NOMO-1 treated with dmso at 0.1 percent for 144 hours (cell line): ENCODE results near the gene PCSK2.

Source experiments
- DNase-seq: peaks from one replicate; lab custom pipeline; 2025; ENCODE audit not compliant: unreplicated experiment; lab: John Stamatoyannopoulos, UW

Gene PCSK2

GRCh38 chr20:17327185-17328148 lies 100.6 kb downstream of the PCSK2 start:
- no peak for DNase-seq

DNA sequence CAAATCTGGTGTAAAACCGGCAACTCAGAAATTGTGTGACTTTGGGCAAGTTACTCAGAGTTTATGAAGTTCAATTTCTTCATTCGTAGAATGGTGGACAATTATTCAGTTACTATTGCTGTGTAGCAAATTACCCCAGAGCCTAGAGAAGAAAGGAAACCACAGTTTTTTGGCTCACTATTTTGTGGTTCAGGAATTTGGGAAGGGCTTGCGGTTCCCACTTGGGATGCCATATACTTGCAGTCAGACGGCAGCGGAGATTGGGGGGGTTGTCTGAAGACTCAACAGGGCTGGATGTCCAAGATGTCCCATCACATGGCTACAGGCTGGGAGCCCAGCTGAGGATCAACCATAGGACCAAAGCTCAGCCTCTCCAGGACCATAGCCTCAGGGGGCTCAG lies 108.1 kb downstream of the PCSK2 start:
- no peak for DNase-seq

- no peak for DNase-seq
Observed at GRCh38 chr20:17339000-17339399, 112.2 kb downstream of the PCSK2 start.

GRCh38 chr20:17343091-17343490 lies 116.3 kb downstream of the PCSK2 start:
- no peak for DNase-seq

DNA sequence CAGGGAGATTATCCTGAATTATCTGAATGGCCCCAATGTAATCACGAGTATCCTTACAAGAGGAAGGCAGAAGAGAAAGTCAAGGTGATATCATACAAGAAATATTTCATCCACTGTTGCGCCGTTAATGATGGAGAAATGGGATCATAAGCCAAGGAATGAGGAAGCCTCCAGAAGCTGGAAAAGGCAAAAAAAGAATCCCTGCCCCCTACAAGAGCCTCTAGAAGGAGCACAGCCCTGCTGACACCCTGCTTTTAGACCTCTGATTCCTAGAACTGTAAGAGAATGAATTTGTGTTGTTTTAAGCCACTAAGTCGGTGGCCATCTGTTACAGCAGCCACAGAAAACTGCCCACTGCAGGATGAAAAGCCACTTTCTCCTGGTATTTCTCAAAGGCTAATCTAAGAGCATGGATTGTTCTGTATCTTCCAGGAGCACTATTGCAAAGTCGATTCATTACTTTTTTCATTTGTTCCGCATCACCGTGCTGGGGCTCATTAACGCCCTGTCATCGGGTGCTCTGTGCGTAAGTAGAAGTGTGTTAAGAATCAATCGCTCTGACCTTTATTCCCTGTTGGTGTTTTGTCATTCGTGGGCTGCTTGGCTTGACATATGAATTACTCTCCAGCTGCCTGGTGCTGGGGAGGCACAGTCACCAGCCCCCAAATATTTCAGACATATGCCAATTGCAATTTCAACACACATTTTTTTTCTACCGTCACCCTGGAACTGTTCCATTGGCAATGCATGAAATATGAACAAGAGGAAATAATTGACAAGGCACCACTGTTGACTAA lies 117.0 kb downstream of the PCSK2 start:
- no peak for DNase-seq

DNA sequence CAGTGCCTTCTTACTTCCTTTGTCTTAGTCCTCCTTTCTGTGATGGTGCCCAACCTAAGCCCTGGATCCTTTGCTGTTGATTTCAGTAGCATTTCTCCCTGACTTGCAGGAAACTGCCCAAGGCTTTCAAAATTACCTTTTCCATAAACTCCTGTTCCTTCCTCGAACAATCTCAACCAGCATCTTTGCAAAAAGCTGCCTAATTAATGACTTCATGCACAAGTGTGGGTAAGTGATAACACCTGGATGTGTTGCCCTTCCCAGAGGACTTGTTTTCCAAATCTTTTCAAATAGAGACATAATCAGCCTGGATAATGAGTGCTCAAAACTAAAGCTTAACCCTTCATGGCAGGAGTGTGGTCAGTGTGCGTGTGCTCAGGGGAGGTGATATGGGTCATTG lies 118.0 kb downstream of the PCSK2 start:
- DNase-seq, result no peak

DNA sequence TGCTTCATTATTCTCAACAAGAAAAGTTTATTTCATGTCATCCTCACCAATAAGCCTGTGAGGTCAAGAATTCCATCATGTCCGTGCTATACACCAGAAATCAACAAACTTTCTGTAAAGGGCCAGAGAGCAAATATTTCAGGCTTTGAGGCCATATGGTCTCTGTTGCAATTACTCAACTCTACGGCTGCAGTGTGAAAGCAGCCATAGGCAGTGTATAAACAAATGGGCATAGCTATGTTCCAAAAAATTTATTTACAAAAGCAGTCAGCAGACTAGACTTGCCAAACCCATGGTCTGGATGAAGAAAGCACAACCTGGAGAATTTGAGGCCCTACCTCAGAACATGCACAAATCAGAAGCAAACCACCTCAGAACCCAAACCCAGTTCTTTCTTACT lies 118.5 kb downstream of the PCSK2 start:
- DNase-seq, result no peak

- DNase-seq, result no peak
Observed at GRCh38 chr20:17350321-17350720, 123.5 kb downstream of the PCSK2 start.

- DNase-seq, result no peak
Observed at GRCh38 chr20:17357238-17357637, 130.4 kb downstream of the PCSK2 start.

DNA sequence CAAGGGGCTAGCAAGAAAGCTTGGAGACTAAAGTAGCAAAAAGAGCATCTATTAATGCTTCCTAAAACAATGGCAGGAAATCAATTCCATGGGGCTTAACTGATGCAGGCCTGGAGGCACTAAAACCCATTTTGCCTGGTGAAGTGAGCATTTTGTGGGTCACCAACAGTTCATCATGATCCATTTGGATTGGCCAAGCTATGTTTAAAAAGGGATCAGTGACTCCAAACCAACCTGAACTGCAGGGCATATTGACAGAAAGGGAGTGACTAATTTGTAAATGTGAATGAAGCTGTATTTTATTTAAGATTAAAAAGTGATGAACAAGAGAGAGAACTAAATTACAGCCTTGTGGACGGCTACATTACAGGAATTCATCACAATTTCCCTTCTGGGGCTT lies 132.0 kb downstream of the PCSK2 start:
- no peak for DNase-seq

DNA sequence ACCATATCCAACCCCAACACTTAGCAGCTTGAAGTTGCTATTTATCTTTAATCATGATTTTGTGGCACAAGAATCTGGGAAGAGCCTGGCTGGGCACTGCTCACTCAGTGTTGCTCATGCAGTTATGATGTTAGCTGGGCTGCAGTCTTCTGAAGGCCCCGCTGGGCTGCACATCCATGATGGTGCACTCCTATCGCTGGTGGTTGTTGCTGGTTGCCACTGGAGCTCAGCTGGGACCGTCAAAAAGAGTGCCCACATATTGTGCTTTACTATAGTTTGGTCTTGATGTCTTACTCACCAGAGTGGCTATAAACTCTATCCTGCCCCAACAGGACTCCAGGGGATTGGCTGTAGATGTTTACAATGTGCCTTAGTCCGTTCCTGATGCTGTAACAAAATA lies 137.8 kb downstream of the PCSK2 start:
- no peak for DNase-seq

GRCh38 chr20:17365831-17366230 lies 139.0 kb downstream of the PCSK2 start:
- no peak for DNase-seq

GRCh38 chr20:17369506-17369905 lies 142.7 kb downstream of the PCSK2 start:
- DNase-seq, result no peak

GRCh38 chr20:17372806-17373440 lies 146.1 kb downstream of the PCSK2 start:
- DNase-seq, result no peak

DNA sequence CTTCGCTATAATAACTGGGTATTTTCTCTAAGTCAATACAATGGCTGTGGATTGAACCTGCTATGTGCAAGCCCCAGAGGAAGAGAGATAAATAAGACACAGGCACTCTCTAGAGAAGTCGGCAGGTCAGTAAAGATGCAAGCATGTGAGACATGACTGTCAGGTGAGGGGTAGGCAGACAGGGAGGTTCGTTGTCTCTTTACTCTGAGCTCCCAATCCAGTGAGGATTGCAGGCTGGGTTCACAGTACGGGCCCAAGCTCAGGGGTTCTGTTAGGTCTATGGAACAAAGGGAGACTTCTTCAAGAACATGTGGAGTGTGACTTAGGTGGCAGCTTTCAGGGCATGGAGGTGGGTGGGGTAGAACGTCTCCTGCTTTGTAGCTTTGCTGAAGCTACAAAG lies 147.2 kb downstream of the PCSK2 start:
- DNase-seq, result no peak

DNA sequence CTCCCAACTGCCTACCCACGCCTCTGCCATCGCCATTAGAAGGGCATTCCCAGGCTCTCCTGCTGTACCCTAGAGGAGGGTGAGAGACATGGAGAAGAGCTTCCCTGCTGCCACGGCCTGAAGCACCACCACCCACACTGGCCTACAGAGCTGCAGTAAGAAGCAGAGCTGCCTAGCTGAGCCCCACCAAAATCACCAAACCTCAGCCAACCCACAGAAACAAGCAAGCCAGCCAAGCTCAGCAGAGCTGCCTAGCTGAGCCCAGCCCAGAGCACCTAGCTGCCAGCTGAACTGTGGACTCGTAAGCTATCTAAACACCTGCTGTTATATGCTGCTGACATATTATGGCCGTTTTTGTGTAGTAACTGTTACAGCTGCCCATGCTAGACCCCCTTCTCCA lies 149.2 kb downstream of the PCSK2 start:
- no peak for DNase-seq

- no peak for DNase-seq
Observed at GRCh38 chr20:17377231-17377630, 150.4 kb downstream of the PCSK2 start.

DNA sequence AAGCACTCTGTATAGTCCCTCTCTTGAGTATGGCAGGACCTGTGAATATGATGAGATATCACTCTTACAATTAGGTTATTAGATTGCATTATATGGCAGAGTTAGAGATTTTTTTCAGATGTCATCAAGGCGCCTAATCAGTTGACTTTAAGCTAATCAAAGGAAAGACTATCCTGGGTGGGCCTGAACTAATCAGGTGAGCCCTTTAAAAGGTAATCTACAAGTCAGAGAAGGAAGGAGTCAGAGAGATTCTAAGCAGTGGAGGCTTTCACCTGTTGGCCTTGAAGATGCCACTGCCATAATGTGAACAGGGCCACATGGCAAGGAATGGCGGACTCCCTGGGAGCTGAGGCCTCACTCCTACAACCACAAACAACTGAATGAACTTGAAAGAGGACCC lies 152.8 kb downstream of the PCSK2 start:
- DNase-seq, result no peak

DNA sequence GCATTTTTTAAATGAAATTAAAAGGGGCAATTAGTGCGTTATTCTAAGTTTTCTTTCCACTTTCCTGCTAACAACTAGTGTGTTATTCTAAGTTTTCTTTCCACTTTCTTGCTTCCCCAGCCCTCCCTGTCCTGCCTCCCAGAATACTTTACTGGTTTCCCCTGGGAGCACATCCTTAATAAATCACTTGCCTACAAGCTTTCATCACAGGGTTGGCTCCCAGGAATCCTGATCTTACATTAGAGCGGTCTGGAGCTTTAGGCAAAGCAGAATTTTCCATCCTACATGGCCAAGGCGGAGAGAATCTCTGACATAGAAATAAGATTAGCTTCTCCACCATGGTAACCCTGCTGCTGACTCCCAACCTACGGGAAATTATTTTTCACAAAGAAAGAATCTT lies 154.0 kb downstream of the PCSK2 start:
- DNase-seq, result no peak

GRCh38 chr20:17381724-17382123 lies 154.9 kb downstream of the PCSK2 start:
- no peak for DNase-seq

DNA sequence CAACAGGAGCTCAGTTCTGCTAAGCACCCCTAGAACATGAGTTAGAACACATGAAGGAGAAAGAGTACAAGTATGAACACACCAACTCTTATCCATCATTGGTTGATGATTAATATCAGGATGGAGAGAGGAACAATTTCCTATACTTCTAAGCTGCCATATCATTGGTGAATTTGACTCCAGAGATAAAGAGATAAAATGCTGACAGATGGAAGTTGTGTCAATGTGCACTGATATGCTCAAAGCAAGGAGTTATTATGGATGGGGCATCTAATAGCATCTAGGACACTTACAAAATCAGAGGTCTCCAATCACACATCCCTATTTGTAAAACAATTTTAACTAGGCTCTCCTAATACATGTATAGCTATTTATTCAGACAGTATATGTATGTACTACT lies 159.0 kb downstream of the PCSK2 start:
- DNase-seq, result no peak

GRCh38 chr20:17390655-17391054 lies 163.8 kb downstream of the PCSK2 start:
- no peak for DNase-seq
